GM12801 (cell line): Measurements from ENCODE around the gene LRRC4.

Experiments
- CTCF ChIP-seq: IDR thresholded peaks from one replicate; pipeline ENCODE4 v1.5.1; 2011; ENCODE audit warnings: control low read depth; ENCODE audit not compliant: insufficient read length; ENCODE audit errors: extremely low read depth

The LRRC4 gene

GRCh38 chr7:128036226-128036940 is 5.1 kb upstream of the LRRC4 start:
- TF ChIP-seq CTCF, result no peak

- TF ChIP-seq CTCF, result no peak
Observed at GRCh38 chr7:128035712-128036111, 4.5 kb upstream of the LRRC4 start.

GRCh38 chr7:128034825-128035224 is 3.6 kb upstream of the LRRC4 start:
- TF ChIP-seq CTCF, result no peak

GRCh38 chr7:128033246-128033645 is 2.0 kb upstream of the LRRC4 start:
- no peak for TF ChIP-seq CTCF

GRCh38 chr7:128032605-128033235 is 1.5 kb upstream of the LRRC4 start:
- no peak for TF ChIP-seq CTCF

GRCh38 chr7:128031901-128032604 is 816 bp upstream of the LRRC4 start:
- TF ChIP-seq CTCF, result no peak

- no peak for TF ChIP-seq CTCF
Observed at GRCh38 chr7:128030263-128030653, 979 bp downstream of the LRRC4 start.
